GM12878 (cell line): ENCODE results near the gene UTP14C. TPM values are rescaled to one million over a fixed set of nuclear protein-coding genes. Genes with fewer than 3 reads are reported as not detected.

Experiments used
- CHD2 ChIP-seq: IDR thresholded peaks from 2 replicates; pipeline ENCODE4 v1.6.1; 2011; ENCODE audit warnings: low read depth, low read length, improper control_type of control experiment, borderline replicate concordance
- CREB1 ChIP-seq: IDR thresholded peaks from 2 replicates; pipeline ENCODE4 v1.6.1; 2012; ENCODE audit warnings: low read depth, mild to moderate bottlenecking, inconsistent platforms
- CREM ChIP-seq: IDR thresholded peaks from 2 replicates; pipeline ENCODE4 v1.6.1; 2014; ENCODE audit warnings: antibody characterized with exemption, low read depth
- E4F1 ChIP-seq: fragments of 450-650 bp; IDR thresholded peaks from 2 replicates; pipeline ENCODE4 v1.6.1; 2018; ENCODE audit warnings: borderline replicate concordance, mild to moderate bottlenecking; ENCODE audit not compliant: partially characterized antibody
- GATAD2B ChIP-seq: fragments of 450-650 bp; conservative IDR thresholded peaks from 2 replicates; pipeline ENCODE4 v1.6.1; 2017; ENCODE audit warnings: low read depth, mild to moderate bottlenecking, moderate library complexity
- HSF1 ChIP-seq: fragments of 150-350 bp; IDR thresholded peaks from 2 replicates; pipeline ENCODE4 v1.6.1; 2014; ENCODE audit warnings: mild to moderate bottlenecking, low read depth, low read length
- IRF5 ChIP-seq: fragments of 450-650 bp; IDR thresholded peaks from 2 replicates; pipeline ENCODE4 v1.6.1; 2017; ENCODE audit warnings: borderline replicate concordance
- NR2C1 ChIP-seq: fragments of 450-650 bp; IDR thresholded peaks from 2 replicates; pipeline ENCODE4 v1.6.1; 2017; ENCODE audit warnings: antibody characterized with exemption, mild to moderate bottlenecking, moderate library complexity
- NR2C2 ChIP-seq: IDR thresholded peaks from 2 replicates; pipeline ENCODE4 v1.6.1; 2011; ENCODE audit warnings: borderline replicate concordance, low read depth; ENCODE audit not compliant: control insufficient read depth, insufficient read length
- PAX5 ChIP-seq: IDR thresholded peaks from 2 replicates; pipeline ENCODE4 v1.6.1; 2011; ENCODE audit warnings: low read depth, low read length, borderline replicate concordance
- PKNOX1 ChIP-seq: fragments of 450-650 bp; IDR thresholded peaks from 2 replicates; pipeline ENCODE4 v1.6.1; 2016; ENCODE audit warnings: mild to moderate bottlenecking
- PML ChIP-seq: IDR thresholded peaks from 2 replicates; pipeline ENCODE4 v1.6.1; 2012; ENCODE audit warnings: low read length, inconsistent platforms
- POLR2A ChIP-seq: IDR thresholded peaks from 2 replicates; pipeline ENCODE4 v1.6.1; 2011; ENCODE audit warnings: low read depth, mild to moderate bottlenecking, low read length
- REST ChIP-seq: IDR thresholded peaks from 2 replicates; pipeline ENCODE4 v1.6.1; 2012; ENCODE audit warnings: mild to moderate bottlenecking, low read depth, low read length
- SRF ChIP-seq, 2 experiments: IDR thresholded peaks; 2 replicates each; pipeline ENCODE4 v1.6.1; 2011; ENCODE audit warnings: low read depth in 2 of 2, low read length in 2 of 2, mild to moderate bottlenecking in 1 of 2, moderate library complexity in 1 of 2
- TCF3 ChIP-seq: IDR thresholded peaks from 2 replicates; pipeline ENCODE4 v1.6.1; 2012; ENCODE audit warnings: low read depth, mild to moderate bottlenecking, low read length, borderline replicate concordance; ENCODE audit not compliant: insufficient read depth
- ZNF207 ChIP-seq: fragments of 450-650 bp; IDR thresholded peaks from 2 replicates; pipeline ENCODE4 v1.6.1; 2014; ENCODE audit warnings: antibody characterized with exemption, mild to moderate bottlenecking, borderline replicate concordance
- polyA plus RNA-seq, 11 experiments: library from polyadenylated mRNA; depleted of rRNA in 4 of 11; unstranded in 6 of 11; stranded (reverse) in 5 of 11; fragments of >200 nt; fragmentation: Nextera tagmentation in 4 of 11; fragmentation: Illumina TruSeq in 1 of 11; extraction: Ambion mirVana in 4 of 11; extraction: Trizol in 1 of 11; gene quantifications; 1 replicate in 1 of 11; 2 replicates in 10 of 11; pipeline versions ENCODE4 v1.2.1 to v1.2.3, GENCODE V29; 2011 to 2016; ENCODE audit warnings: inconsistent platforms in 2 of 11, missing spikeins in 2 of 11, low read depth in 1 of 11
- total RNA-seq, 4 experiments: library from RNA; depleted of rRNA in 3 of 4; stranded (reverse); fragments of >200 nt in 3 of 4; fragmentation: Illumina TruSeq in 1 of 4; extraction: Trizol in 1 of 4; gene quantifications; 2 replicates each; pipeline versions ENCODE4 v1.2.1 to v1.2.3, GENCODE V29; 2013 to 2021

The UTP14C gene
- total and polyA plus RNA-seq, 10 of the 15 experiments (the other 5 are each of a cell fraction or from before 2014, with no cell fraction given) = 3.4 to 11.2 (median 6.0) TPM

GRCh38 chr13:52011632-52012511, 12.6 kb upstream of the UTP14C start, which contains the start of gene ALG11 (continued):
- TF ChIP-seq HSF1 (no peak), REST (no peak), ZNF207 (no peak), CREM (peak; percentile 62), NR2C1 (peak; percentile 95), CHD2 (peak; percentile 96), GATAD2B (peak; percentile 75), PAX5 (peak; percentile 40; the same call in 1 of the 2 replicates), E4F1 (no peak), PML (0 out of 2 replicates have a peak, but pooled peaks have one; percentile 60), IRF5 (no peak), TCF3 (no peak), PKNOX1 (peak; percentile 98), NR2C2 (no peak), POLR2A (peak; percentile 92), CREB1 (peak; percentile 87), SRF (IDR thresholded peaks at IDR 0.05; ENCODE audit: low read depth in 2 of 2, low read length in 2 of 2) (peak in 1 of 2 experiments; percentile 22; a peak in 1 of 4 replicates)
